Measurements from ENCODE around the gene ILRUN.
"Not testable (repeated sequence)": the region's sequence is repeated elsewhere in the genome, so short reads cannot be mapped to it uniquely, and the experiment has no call there.

GRCh38 chr6:34680313-34680712 is 16.3 kb downstream of the ILRUN start:
- TF ChIP-seq CTCF (IDR thresholded peaks at IDR 0.05; ENCODE audit: insufficient read depth, low read length); POLR2AphosphoS5 (IDR thresholded peaks at IDR 0.05; ENCODE audit: low read depth); GABPA (IDR thresholded peaks at IDR 0.05; ENCODE audit: low read depth): not testable (repeated sequence)
